Measurements from ENCODE around the gene RORC. TPM values are rescaled to one million over a fixed set of nuclear protein-coding genes. Genes with fewer than 3 reads are reported as not detected.

RORC gene
- total and polyA plus RNA-seq, 8 donors: 1.4 to 28.1 (median 13.0) TPM

DNA sequence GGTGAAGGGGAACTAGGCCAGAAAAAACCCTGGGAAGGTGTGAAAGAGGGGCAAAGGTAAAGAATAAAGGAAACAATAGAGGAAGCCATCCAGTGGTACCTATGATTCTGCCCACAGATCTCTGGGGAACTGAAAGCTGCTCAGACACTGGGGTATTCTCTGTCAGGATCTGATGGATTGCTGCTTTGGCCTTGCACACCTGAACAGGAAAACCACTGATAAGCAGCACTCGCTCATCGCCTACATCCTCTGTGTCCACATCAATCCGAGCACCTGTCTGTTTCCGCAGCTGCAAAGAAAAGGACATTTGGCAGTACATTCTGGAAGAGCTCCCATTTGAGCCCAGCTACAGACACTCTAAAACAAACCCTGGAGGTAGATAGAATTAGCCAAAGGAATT is 51.8 kb downstream of the RORC start:
- Histone ChIP-seq H3K4me3 (no peak overlapping the region), H3K4me1 (no peaks in the 10 kb centered on the region), H3K27ac (no peak overlapping the region), H3K27me3 (no peaks in the 10 kb centered on the region), H3K9me3 (no peaks in the 10 kb centered on the region), H3K36me3 (peaks cover 10 to 74% (median 58%) of the 10 kb centered on the region in 4 donors)
- no peak for DNase-seq
- intact Hi-C loops (cut with DNase I; ENCODE audit: low total_unique reads): no loop called here
- WGBS, 5 donors: 85 to 89% (median 88%) methylated on average over 4 of the region's 4 CpGs
- TF ChIP-seq POLR2AphosphoS5 (IDR thresholded peaks at IDR 0.05) (no peak), POLR2A (IDR thresholded peaks at IDR 0.05) (no peak), EP300 (IDR thresholded peaks at IDR 0.05) (no peak), CTCF (IDR thresholded peaks at IDR 0.05) (no peak)

DNA sequence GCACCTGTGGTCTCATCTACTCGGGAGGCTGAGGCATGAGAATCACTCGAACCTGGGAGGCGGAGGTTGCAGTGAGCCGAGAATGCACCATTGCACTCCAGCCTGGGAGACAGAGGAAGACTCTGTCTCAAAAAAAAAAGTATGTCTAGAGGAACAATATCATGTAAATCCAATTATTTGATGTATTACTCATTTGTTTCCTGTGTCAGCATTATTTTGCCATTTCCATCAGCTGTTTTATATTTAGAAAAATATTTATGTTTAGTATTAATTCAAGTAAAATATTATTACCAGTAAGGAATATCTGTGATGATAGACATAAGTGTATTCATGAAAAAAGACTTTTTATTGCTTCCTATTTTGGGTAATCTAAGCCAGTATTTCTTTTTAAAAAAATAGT is 54.3 kb downstream of the RORC start:
- no peak overlapping the region for H3K27ac ChIP-seq
- no peak overlapping the region for H3K4me3 ChIP-seq
- intact Hi-C loops (cut with DNase I; ENCODE audit: low total_unique reads): no loop called here
- peaks cover 10 to 91% (median 77%) of the 10 kb centered on the region in 4 donors for H3K36me3 ChIP-seq
- no peak for DNase-seq
- H3K4me1 ChIP-seq: no peaks in the 10 kb centered on the region
- no peaks in the 10 kb centered on the region for H3K9me3 ChIP-seq
- WGBS, 5 donors: 74 to 100% (median 96%) methylated on average over 4 of the region's 4 CpGs
- H3K27me3 ChIP-seq: no peaks in the 10 kb centered on the region
- no peak for TF ChIP-seq POLR2AphosphoS5 (IDR thresholded peaks at IDR 0.05)
- no peak for TF ChIP-seq CTCF (IDR thresholded peaks at IDR 0.05)
- TF ChIP-seq POLR2A (IDR thresholded peaks at IDR 0.05): no peak
- no peak for TF ChIP-seq EP300 (IDR thresholded peaks at IDR 0.05)

DNA sequence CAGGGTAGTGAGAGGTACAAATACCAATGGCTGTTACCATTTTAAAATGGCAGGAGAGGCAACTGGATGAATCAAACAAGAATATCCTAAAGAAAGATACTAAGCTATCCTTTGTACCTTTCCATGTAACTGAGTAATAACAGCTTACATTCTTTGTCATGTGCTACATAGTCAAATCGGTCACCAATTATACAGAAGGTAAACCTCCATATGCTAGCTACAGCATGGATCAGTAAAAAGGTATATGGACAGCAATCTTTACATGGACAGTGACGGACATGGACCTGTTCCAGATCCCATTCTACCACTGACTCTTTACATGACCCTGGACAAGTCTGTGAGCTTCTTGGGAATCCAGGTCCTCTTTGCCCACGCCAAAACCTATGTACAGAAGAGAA is 54.9 kb downstream of the RORC start:
- H3K9me3 ChIP-seq: no peaks in the 10 kb centered on the region
- no peaks in the 10 kb centered on the region for H3K4me1 ChIP-seq
- H3K4me3 ChIP-seq: no peak overlapping the region
- H3K27me3 ChIP-seq: no peaks in the 10 kb centered on the region
- H3K27ac ChIP-seq: no peak overlapping the region
- DNase-seq: no peak
- H3K36me3 ChIP-seq: peaks cover 10 to 85% (median 74%) of the 10 kb centered on the region in 4 donors
- TF ChIP-seq POLR2A (IDR thresholded peaks at IDR 0.05): no peak
- TF ChIP-seq POLR2AphosphoS5 (IDR thresholded peaks at IDR 0.05): no peak
- TF ChIP-seq CTCF (IDR thresholded peaks at IDR 0.05): no peak
- no peak for TF ChIP-seq EP300 (IDR thresholded peaks at IDR 0.05)
- intact Hi-C loops (cut with DNase I; ENCODE audit: low total_unique reads): no loop called here
- WGBS, 5 donors: 78 to 95% (median 88%) methylated on average over 3 of the region's 3 CpGs

- intact Hi-C loops (cut with DNase I; ENCODE audit: low total_unique reads): no loop called here
- no peak for DNase-seq
- no peaks in the 10 kb centered on the region for H3K9me3 ChIP-seq
- TF ChIP-seq POLR2AphosphoS5 (IDR thresholded peaks at IDR 0.05): no peak
- TF ChIP-seq POLR2A (IDR thresholded peaks at IDR 0.05): no peak
- TF ChIP-seq CTCF (IDR thresholded peaks at IDR 0.05): no peak
- TF ChIP-seq EP300 (IDR thresholded peaks at IDR 0.05): no peak
- no peak overlapping the region for H3K27ac ChIP-seq
- H3K4me1 ChIP-seq: no peaks in the 10 kb centered on the region
- H3K4me3 ChIP-seq: no peak overlapping the region
- 86 to 96% (median 93%) methylated on average over 7 of the region's 7 CpGs for WGBS, 5 donors
- no peaks in the 10 kb centered on the region for H3K27me3 ChIP-seq
- H3K36me3 ChIP-seq: peaks cover 10 to 81% (median 71%) of the 10 kb centered on the region in 4 donors
These were observed 55.5 kb downstream of the RORC start for GRCh38 chr1:151775894-151776664.

Measured in stomach (tissue), 9 donors.